Measurements from ENCODE around the gene ZNF469.
A peak's percentile ranks its signal among the peaks of the same experiment; 100 is the strongest.

Gene ZNF469

DNA sequence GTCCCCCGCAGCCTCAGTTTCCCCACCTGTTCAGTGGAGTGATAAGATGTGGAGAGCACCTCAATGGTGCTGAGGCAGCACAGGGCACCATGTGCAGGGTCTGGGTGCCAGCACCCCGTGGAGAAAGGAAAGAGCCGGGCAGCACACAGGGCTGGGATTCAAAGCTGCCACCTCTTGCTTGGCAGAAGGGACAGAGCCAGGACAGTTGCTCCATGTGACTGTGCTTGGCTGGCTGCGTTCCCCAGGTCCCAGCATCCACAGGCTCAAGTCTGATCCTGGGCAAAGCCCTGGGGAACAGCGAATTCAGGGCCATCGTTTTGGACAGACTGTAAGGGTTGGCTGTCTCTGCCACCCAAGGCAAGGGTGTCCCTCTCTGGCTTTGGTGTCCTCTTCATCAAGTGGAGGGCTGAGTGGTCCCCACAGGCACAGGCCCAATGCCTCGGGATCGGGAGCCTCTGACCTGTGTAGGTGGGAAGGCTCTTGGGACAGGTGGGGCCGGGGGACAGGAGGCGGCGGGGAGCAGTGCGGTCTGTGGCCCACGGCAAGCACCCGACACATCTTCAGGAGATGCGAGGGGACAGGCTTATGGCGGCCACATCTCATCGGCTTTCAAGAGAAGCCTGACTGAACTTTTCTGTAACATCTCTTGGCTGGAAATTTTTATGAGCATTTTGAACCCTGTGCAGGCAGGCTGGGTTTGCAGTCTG, 8.5 kb downstream of the ZNF469 start:
- DNase-seq (ENCODE audit: low spot score): no peak

DNA sequence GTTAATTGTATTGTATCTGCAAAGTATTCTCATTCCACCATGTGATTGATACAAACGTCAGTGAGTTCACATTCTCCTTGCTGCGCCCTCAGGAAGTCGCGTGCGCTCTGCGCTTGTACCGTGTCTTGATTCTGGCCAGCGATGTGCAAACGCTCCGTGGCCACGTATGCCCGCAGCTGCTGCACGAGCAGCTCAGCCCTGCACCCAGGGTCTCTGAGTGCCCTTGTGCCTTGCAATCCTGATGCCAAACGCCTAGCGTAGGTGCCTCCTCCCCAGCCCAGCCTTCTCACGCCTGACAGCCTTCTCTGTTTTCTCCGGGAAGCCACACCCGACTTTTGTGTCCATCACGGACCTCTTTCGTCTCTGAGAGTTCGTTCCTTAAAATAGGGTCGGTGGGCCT, 9.4 kb downstream of the ZNF469 start:
- no peak for DNase-seq (ENCODE audit: low spot score)

DNA sequence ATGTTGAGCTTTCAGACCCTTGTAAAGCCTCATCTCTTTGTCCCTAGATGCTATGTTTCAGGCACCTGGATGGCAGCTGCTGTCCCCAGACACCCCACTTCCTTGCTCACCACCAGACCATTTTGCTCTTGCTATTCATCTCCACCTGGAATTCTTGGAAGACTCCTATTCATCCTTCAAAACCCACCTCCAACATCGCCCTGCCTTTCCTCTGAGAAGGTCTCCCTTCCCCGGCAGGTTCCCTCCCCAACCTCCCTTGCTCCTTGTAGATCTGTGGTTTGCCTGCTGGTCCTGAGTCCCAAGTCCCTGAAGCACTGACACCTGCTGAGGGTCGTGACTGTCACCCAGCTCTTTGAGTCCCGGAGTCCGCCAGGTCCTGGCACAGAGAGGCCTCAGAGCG, 9.9 kb downstream of the ZNF469 start:
- no peak for DNase-seq (ENCODE audit: low spot score)

DNA sequence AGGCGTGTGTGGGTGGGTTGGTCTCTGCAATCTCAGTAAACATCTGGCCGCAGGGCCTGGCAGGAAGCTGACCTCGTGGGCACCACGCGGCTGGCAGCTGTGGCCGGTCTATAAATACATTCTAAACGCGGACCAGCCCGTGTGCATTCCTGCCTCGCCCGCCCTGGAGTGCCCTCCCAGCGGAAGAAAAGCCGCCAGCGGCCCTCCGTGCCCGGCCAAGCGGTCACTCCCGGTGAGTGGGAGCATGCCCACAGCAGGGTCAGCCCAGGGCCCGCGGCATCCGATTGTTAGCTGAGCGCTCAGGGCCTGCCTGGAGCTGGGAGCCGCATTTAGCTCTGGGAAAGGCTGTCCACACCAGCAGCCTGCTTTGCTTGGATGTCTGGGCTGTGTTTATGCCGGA, 10.3 kb downstream of the ZNF469 start:
- DNase-seq (ENCODE audit: low spot score): peak; percentile 49

DNA sequence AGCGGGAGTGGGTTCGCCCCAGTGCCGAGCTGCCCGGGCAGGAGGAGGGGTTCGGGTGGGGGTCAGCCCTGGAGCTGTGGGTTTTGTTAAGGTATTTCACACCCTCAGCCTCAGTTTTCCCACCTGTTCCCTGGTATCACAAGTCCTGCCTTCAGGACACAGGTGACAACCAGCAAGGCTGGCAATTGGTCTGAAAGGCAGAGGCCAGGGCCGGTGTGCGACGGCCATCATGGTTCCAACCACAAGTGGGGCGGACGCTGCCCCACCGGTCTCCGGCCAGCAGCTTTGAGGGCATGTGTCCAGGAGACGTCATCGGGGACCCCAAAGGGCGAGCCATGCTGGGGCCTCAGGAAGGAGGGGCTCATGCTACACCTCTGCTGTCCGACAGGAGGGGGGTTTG, 10.8 kb downstream of the ZNF469 start:
- DNase-seq (ENCODE audit: low spot score): no peak

DNA sequence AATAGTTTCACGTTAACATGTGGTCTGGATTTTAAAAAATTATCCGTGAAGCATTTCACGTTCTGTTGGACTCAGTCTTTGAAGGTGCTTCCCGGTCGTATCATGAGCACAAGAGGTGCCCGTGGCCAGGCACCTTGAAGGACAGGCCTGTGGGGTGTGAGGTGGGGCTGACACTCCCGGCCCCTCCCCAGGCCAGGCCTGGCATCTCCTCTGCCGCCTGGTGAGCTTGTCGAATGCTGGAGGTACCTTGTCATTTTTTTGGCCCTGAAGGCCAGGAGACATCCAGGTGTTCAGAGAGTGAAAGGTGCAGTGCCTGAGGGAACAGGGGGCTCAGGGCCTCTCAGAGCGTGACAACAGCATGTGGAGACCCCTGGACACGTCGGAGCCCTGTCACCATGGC, 11.7 kb downstream of the ZNF469 start:
- DNase-seq (ENCODE audit: low spot score): no peak

DNA sequence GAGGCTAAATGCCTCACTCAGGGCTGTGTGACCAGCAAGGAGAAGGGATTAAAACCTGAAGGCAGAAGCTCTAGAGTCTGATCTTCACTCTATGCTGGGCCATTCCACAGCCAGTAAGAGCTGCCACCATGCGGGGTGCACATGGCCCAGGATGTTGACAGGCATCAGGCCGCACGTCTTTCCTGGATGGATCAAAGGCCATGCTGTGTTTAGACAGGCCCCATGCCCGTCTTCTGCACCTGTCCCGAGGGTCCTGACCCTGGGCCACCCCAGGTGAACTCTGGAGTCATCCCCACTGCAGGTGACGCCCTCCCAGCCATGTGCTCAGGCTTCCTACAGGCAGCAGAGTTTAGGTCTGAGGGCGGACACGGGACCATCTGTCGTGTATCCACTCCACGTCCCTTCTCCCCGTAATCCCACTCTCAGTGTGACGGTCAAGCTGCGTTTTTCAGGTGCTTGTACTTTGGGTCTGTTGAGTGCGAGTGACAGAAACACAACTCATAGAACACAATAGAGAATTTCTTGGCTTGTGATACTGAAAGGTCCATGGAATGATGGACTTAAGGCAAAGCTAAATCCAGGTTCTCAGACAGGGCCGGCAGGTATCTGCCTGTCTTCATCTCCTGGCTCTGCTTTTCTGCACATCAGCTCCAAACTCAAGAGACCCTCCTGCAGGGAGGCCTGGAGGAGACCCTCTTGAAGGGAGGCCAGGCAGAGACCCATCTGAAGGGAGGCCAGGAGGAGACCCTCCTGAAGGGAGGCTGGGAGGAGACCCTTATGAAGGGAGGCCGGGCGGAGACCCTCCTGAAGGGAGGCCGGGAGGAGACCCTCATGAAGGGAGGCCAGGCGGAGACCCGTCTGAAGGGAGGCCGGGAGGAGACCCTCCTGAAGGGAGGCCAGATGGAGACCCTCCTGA, 13.2 kb downstream of the ZNF469 start:
- DNase-seq (ENCODE audit: low spot score): no peak

DNA sequence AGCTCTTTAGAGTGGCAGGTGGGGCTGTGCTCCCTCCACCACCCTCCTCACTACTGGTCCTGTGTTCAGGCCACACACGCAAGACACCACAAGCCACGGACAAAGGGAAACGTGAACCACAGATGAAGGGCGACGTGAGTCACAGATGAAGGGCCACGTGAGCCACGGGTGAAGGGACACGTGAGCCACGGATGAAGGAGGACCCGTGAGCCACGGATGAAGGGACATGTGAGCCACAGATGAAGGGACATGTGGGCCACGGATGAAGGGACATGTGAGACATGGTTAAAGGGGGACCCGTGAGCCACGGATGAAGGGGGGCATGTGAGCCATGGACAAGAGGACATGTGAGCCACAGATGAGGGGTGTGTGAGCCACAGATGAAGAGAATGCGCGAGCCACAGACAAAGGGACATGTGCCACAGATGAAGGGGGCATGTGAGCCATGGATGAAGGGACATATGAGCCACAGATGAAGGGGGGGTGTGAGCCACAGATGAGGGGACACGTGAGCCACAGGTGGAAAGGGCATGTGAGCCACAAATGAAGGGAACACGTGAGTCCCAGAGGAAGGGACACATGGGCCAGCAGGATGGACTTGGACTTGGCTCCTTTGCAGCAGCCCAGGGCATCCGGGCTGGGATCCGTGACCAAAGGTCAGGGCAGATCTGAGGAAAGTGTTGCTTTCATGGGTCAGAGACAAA, 15.6 kb downstream of the ZNF469 start:
- DNase-seq (ENCODE audit: low spot score): no peak

DNA sequence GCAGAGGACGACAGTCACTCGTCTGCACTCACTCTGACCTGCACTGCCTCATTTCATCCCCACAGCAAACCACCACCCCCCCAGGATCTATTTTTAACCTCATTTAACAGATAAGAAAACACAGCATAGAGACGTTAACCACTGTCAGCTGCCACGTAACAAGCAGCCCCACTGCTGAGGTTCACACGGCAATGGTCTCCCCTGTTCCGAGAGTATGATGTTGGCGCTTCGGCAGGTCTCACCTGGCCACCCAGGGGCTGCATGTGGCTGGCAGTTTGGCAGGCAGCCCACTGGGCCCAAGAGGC, 16.1 kb downstream of the ZNF469 start:
- DNase-seq (ENCODE audit: low spot score): no peak

DNA sequence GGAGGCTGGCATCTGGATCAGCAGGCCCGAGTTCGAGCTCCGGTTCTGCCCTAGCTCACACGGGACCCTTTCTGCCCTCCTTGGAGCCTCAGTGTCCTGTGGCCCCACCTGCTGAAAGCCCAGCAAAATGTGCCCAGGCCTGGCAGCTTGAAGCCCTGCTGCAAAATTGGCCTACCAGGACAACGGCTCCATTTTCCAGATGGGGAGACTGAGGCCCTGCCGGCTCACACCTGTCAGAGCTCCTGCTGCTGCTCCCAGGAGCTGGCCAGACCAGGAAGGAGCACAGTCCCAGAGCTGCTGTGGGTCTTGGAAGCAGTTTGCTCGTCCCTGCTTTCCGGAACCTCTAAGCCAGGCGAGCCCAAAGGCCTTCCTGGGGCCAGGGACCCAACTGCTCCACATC, 17.4 kb downstream of the ZNF469 start:
- no peak for DNase-seq (ENCODE audit: low spot score)

DNA sequence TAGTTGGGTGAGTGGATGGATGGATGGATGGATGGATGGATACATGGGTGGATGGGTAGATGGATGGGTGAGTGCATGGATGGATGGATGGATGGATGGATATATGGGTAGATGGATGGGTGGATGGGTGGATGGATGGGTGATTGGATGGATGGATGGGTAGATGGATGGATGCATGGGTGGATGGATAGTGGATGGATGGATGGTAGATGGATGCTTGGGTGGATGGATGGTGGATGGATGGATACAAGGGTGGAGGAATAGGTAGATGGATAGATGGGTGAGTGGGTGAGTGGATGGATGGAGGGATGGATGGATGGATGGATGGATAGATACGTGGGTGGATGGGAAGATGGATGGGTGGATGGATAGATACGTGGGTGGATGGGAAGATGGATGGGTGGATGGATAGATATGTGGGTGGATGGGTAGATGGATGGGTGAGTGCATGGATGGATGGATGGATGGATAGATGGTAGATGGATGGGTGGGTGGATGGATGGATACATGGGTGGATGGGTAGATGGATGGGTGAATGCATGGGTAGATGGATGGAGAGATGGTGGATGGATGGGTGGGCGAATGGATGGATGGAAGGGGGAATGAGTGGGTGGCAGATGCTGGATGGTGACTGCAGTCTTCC, 19.0 kb downstream of the ZNF469 start:
- no peak for DNase-seq (ENCODE audit: low spot score)

DNA sequence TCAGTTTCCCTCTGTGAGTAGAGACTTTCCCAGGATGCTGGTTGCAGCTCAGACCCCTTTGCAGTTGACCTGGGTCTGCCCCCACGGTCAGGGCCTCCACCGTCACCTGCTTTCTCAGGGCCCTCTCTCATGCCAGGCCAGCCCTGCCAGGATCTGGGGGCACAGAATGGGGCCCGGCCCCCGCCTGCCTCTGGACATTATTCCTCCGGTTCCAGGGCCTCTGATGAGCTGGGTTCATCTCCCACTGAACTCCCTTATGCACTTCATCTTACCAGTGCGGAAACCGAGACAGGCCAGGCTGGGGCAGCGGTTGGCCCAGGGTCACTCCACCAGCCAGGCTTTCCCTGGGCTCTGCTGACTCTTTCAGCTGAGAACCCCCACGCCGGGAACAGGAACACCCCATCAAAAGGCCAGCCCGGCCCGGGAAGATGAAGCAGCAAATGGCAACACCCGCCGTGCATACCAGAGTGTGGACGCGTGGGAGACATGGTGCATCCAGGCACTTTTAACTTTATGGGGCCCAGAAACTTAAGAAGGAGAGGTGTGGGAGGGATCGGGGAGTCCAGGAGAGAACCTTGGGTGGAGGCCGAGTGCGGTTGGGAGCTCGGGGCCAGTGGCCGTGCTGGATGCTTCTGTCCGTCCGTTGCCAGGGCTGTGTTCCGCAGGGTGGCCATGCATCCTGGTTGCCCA, 19.9 kb downstream of the ZNF469 start:
- no peak for DNase-seq (ENCODE audit: low spot score)

DNA sequence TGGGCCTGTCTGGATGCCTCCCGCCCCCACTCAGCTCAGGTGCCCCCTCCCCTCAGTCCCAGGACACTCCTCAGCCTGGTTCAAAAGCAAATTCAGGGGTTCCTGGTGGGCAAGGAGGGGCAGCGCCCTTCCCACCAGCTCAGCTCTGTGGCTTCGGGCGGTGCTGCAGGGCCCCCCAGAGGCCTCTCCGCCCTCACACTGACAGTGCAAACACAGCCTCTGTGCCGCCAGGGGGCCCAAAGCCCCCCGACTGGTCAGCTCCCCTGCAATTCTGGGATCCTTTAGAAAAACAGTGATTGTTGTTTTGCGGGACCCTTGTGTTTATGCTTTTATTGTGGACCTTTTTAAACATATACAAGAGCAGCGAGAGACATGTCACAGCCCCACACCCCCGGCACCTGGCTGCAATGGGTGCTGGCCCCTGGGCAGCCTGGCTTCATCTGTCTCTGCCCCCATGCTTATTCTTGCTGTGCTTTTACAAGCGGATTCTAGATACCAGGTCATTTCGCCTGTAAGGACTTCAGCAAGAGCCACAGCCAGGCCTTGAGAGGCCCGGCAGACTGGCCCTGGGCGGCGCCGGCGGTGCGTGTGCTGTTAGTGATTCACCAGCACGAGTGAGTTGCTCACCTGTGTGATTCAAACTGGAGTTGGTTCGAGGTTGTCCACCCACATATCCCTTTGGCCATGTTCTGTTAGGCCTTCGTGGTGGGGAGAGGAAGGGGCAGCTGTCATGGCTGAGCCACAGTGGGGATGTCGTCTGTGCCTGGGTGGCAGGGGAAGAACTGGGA, 21.2 kb downstream of the ZNF469 start:
- DNase-seq (ENCODE audit: low spot score): no peak

DNA sequence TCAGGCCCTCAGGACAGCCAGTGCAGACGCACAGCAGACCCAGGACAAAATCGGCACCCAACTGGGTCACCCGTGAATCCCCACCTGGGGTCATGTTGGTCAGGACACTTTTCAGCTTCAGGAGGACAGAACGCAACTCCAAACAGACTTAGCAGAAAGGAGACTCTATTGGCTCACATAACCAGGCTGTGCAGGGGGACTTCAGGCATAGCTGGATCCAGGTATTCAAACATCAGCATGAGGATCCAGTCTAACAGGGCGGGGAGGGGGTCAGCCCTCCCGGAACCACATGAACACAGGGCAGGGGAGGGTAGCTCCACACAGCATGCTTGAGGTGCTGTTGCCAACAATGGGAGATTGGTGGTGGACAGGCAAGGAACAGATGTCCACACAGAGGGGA, 22.0 kb downstream of the ZNF469 start:
- DNase-seq (ENCODE audit: low spot score): no peak

DNA sequence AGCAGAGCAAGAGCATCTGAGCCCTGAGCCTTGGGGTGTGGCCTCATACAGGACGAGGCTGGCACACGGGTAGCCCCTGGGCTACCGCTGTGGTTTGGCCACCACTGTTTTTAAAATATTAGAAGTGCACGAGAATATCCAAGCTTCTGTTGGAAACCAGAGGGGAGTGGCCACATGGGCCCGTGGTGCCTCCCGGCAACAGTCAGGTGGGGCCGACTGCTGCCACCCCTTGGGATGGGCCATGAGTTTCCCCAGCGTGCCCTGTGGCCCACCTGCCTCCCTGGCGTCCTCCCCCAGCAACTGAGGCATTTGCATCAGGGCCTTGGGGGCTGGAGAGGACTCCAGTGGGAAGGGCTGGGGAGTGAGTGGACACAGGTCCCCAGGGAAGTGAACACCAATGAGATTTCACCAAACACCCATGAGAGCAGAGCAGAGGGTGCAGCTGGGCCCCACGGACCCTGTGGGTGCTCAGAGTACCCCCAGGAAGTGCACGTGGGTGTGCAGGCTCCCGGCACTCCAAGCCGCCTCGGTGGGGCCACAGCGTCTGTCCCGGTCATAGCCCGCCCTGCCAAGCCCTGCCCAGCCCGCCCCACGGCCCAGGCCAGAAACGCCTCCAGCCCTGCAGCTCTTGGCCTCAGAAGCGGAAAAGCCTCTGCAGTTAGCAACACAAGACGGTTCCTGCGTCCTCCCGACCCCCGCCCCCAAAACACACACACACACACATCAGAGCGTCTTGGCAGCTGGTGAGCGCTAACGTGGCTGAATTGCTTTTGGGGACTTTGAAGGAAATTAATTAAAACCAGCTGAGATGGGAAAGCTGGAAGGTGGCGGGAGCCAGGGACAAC, 22.7 kb downstream of the ZNF469 start:
- peak; percentile 80 for DNase-seq (ENCODE audit: low spot score)

DNA sequence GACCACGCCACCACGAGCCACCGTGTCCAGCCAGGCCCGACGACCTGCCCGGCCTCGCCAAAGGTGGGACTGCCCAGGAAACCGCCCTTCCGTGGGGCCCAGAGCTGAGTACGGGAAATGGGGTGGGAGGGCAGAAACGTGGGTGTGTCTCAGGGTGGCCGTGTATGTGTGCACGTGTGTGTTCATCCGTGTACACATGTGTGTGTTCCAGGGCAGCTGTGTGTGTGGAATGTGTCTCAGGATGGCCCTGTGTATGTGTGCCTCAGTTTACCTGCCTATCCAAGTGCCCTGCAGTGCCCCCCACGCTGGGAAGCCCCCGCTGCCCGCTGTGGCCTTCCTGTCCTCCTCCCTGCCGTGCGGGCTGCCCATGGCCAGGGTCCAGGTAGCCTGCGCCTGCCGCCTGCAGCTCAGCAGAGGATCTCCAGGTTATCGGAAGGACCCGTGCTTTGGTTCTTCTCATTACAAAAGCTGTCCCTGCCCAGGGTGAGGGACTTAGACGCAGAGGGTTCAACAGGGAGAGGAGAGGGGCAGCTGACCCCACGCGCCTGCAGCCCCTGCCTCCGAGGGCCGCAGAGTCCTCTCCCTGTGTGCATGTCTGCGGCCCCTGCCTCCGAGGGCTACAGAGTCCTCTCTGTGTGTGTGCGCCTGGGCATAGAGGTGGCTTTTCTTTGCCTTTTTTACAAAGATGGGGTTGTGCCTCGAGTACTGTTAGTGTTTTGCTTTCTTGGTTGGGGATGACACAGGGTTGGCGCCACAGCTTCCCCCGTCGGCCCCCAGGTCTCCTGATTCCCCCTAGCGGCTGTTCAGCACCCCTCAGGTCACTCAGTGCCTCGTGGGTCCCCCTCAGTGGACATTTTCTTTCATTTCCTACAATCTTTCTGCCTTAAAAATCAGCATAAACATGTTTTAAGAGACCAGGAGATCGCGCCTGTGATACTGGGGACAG, 23.6 kb downstream of the ZNF469 start:
- peak; percentile 44 for DNase-seq (ENCODE audit: low spot score)

DNA sequence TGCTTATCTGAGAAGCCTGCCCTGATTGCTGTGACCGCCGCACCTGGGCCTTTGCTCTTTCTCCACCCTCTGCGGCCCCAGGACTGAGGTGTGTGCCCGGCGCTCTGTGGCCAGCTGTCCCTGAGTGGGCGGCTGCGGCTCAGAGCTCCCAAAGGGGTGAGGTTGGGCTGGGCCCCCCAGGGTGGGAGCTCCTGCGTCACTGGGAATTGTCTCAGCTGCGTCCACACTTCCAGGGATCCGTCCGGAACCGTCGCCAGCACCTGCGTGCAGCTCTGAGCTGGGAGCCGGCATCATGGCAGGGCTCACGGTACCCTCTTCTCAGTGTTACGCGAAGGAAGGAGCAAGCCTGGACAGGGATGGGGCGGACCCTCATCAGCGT, 24.3 kb downstream of the ZNF469 start:
- DNase-seq (ENCODE audit: low spot score): no peak

DNA sequence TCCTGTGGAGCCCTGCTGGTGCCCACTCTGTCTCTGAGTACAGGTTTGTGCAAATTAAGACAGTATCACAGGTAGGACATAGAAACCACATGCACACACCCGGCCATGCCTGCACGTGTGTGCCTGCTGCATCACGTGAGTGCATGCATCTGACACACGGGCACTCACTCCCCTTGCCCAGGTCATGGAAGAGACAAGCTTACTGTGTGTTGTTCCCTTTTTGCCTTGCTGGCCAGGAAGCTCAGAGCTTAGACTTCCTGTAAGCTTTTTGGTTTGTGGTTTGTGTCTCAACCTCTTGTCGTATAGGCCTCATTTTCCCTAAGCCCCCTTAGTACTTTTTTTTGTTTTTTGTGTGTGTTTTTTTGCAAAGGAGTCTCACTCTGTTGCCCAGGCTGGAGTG, 25.0 kb downstream of the ZNF469 start:
- DNase-seq (ENCODE audit: low spot score): no peak

DNA sequence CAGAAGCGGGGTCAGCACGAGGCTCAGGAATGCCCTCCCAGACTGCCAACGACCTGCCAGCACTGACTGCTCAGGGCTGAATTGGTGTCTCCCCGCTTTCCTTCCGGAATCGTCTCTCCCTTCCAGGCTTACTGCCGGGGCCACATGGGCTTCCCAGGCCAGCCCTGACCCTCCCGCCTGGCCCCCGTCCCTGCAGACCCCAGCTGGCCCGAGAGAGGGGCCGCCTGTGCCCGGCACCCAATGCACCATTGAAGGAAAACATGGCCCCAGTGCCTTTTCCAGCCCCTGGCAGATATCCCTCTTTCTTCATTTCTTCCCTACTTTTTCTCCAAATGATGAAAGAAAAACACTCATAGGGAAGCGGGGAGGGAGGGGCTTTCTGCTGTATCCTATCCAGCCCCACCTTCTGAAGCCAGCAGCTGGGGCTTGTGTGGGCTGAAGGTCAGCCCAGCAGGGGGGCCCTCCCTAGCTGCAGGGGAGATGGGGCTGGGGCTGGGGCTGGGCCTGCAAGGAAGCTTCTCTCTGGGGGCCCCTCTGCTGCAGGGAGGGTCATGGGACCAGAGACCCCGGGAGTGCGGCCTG, 25.9 kb downstream of the ZNF469 start:
- DNase-seq (ENCODE audit: low spot score): no peak
